Measurements from ENCODE around the gene ADGRA1.
"Not testable (repeated sequence)": the region's sequence is repeated elsewhere in the genome, so short reads cannot be mapped to it uniquely, and the experiment has no call there.

The ADGRA1 gene

GRCh38 chr10:133096616-133097269, 9.0 kb downstream of the ADGRA1 start:
- DNase-seq (ENCODE audit: low read depth), result no peak

GRCh38 chr10:133097418-133097817, 9.7 kb downstream of the ADGRA1 start:
- no peak for DNase-seq (ENCODE audit: low read depth)

- DNase-seq (ENCODE audit: low read depth), result no peak
These were observed 10.2 kb downstream of the ADGRA1 start for GRCh38 chr10:133097961-133098360.

GRCh38 chr10:133098426-133099124, 10.9 kb downstream of the ADGRA1 start:
- no peak for DNase-seq (ENCODE audit: low read depth)

GRCh38 chr10:133099571-133099970, 11.8 kb downstream of the ADGRA1 start:
- no peak for DNase-seq (ENCODE audit: low read depth)

- DNase-seq (ENCODE audit: low read depth), result no peak
These were observed 12.5 kb downstream of the ADGRA1 start for GRCh38 chr10:133100186-133100585.

GRCh38 chr10:133100706-133101415, 13.1 kb downstream of the ADGRA1 start:
- no peak for DNase-seq (ENCODE audit: low read depth)

GRCh38 chr10:133101416-133101810, 13.7 kb downstream of the ADGRA1 start:
- DNase-seq (ENCODE audit: low read depth), result no peak

- no peak for DNase-seq (ENCODE audit: low read depth)
These were observed 14.8 kb downstream of the ADGRA1 start for GRCh38 chr10:133102415-133103095.

- DNase-seq (ENCODE audit: low read depth), result no peak
These were observed 15.7 kb downstream of the ADGRA1 start for GRCh38 chr10:133103311-133103910.

- DNase-seq (ENCODE audit: low read depth), result no peak
These were observed 16.6 kb downstream of the ADGRA1 start for GRCh38 chr10:133104068-133104962.

- DNase-seq (ENCODE audit: low read depth), result no peak
These were observed 17.4 kb downstream of the ADGRA1 start for GRCh38 chr10:133104963-133105640.

GRCh38 chr10:133105686-133106390, 18.1 kb downstream of the ADGRA1 start:
- no peak for DNase-seq (ENCODE audit: low read depth)

- DNase-seq (ENCODE audit: low read depth), result no peak
These were observed 18.8 kb downstream of the ADGRA1 start for GRCh38 chr10:133106516-133106915.

GRCh38 chr10:133107442-133107841, 19.7 kb downstream of the ADGRA1 start:
- no peak for DNase-seq (ENCODE audit: low read depth)

- no peak for DNase-seq (ENCODE audit: low read depth)
These were observed 22.0 kb downstream of the ADGRA1 start for GRCh38 chr10:133109711-133110110.

- DNase-seq (ENCODE audit: low read depth), result no peak
These were observed 22.4 kb downstream of the ADGRA1 start for GRCh38 chr10:133110133-133110532.

GRCh38 chr10:133110609-133111275, 23.0 kb downstream of the ADGRA1 start:
- no peak for DNase-seq (ENCODE audit: low read depth)

GRCh38 chr10:133111640-133112039, 23.9 kb downstream of the ADGRA1 start:
- DNase-seq (ENCODE audit: low read depth), result not testable (repeated sequence)
